ENCODE data around the gene HS3ST3A1.

HS3ST3A1 gene

GRCh38 chr17:13646969-13647542 lies 45.3 kb upstream of the HS3ST3A1 start:
- H3K9me3 ChIP-seq (ENCODE audit: control insufficient read depth, insufficient read depth, low read length) = no peaks in the 10 kb centered on the region
- no peaks in the 10 kb centered on the region for H3K36me3 ChIP-seq (ENCODE audit: control insufficient read depth, low read length)
- no peaks in the 10 kb centered on the region for H3K27me3 ChIP-seq (ENCODE audit: control insufficient read depth, low read length)
- H3K79me2 ChIP-seq (ENCODE audit: control insufficient read depth, low read length) = no peaks in the 10 kb centered on the region
- H3K9me2 ChIP-seq (replicated peaks; ENCODE audit: control insufficient read depth, low read length) = no peaks in the 10 kb centered on the region
- no peaks in the 10 kb centered on the region for H3K4me1 ChIP-seq (ENCODE audit: control insufficient read depth, low read length)
- H4K20me1 ChIP-seq (ENCODE audit: control insufficient read depth, insufficient read depth, low read depth, low read length) = no peaks in the 10 kb centered on the region
- TF ChIP-seq CTCF (IDR thresholded peaks at IDR 0.05; ENCODE audit: low read depth, low read length, poor library complexity, severe bottlenecking) = no peak
- no peak for TF ChIP-seq EZH2phosphoT487 (IDR thresholded peaks at IDR 0.05; ENCODE audit: borderline replicate concordance, low read length)
- no peak overlapping the region for H3K4me3 ChIP-seq (ENCODE audit: low read length)
- no peaks in the 10 kb centered on the region for H3F3A ChIP-seq (ENCODE audit: control insufficient read depth, insufficient read depth)
- H3K27ac ChIP-seq (ENCODE audit: low read depth, low read length) = no peak overlapping the region
- H3K4me2 ChIP-seq (ENCODE audit: low read length) = no peak overlapping the region

- no peak overlapping the region for H3K27ac ChIP-seq (ENCODE audit: low read depth, low read length)
- no peaks in the 10 kb centered on the region for H3F3A ChIP-seq (ENCODE audit: control insufficient read depth, insufficient read depth)
- H3K9me2 ChIP-seq (replicated peaks; ENCODE audit: control insufficient read depth, low read length) = no peaks in the 10 kb centered on the region
- no peaks in the 10 kb centered on the region for H3K27me3 ChIP-seq (ENCODE audit: control insufficient read depth, low read length)
- no peaks in the 10 kb centered on the region for H4K20me1 ChIP-seq (ENCODE audit: control insufficient read depth, insufficient read depth, low read depth, low read length)
- H3K9me3 ChIP-seq (ENCODE audit: control insufficient read depth, insufficient read depth, low read length) = no peaks in the 10 kb centered on the region
- no peaks in the 10 kb centered on the region for H3K4me1 ChIP-seq (ENCODE audit: control insufficient read depth, low read length)
- no peaks in the 10 kb centered on the region for H3K36me3 ChIP-seq (ENCODE audit: control insufficient read depth, low read length)
- no peak overlapping the region for H3K4me3 ChIP-seq (ENCODE audit: low read length)
- no peaks in the 10 kb centered on the region for H3K79me2 ChIP-seq (ENCODE audit: control insufficient read depth, low read length)
- no peak overlapping the region for H3K4me2 ChIP-seq (ENCODE audit: low read length)
- no peak for TF ChIP-seq EZH2phosphoT487 (IDR thresholded peaks at IDR 0.05; ENCODE audit: borderline replicate concordance, low read length)
- TF ChIP-seq CTCF (IDR thresholded peaks at IDR 0.05; ENCODE audit: low read depth, low read length, poor library complexity, severe bottlenecking) = no peak
Measured at GRCh38 chr17:13646411-13646810, 44.7 kb upstream of the HS3ST3A1 start.

- Histone ChIP-seq H3F3A (ENCODE audit: control insufficient read depth, insufficient read depth) (no peaks in the 10 kb centered on the region), H3K36me3 (ENCODE audit: control insufficient read depth, low read length) (no peaks in the 10 kb centered on the region), H3K4me2 (ENCODE audit: low read length) (no peak overlapping the region), H4K20me1 (ENCODE audit: control insufficient read depth, insufficient read depth, low read depth, low read length) (no peaks in the 10 kb centered on the region), H3K9me3 (ENCODE audit: control insufficient read depth, insufficient read depth, low read length) (no peaks in the 10 kb centered on the region), H3K27me3 (ENCODE audit: control insufficient read depth, low read length) (no peaks in the 10 kb centered on the region), H3K79me2 (ENCODE audit: control insufficient read depth, low read length) (no peaks in the 10 kb centered on the region), H3K4me1 (ENCODE audit: control insufficient read depth, low read length) (no peaks in the 10 kb centered on the region), H3K27ac (ENCODE audit: low read depth, low read length) (no peak overlapping the region), H3K9me2 (replicated peaks; ENCODE audit: control insufficient read depth, low read length) (no peaks in the 10 kb centered on the region), H3K4me3 (ENCODE audit: low read length) (no peak overlapping the region)
- no peak for TF ChIP-seq EZH2phosphoT487 (IDR thresholded peaks at IDR 0.05; ENCODE audit: borderline replicate concordance, low read length)
- TF ChIP-seq CTCF (IDR thresholded peaks at IDR 0.05; ENCODE audit: low read depth, low read length, poor library complexity, severe bottlenecking) = no peak
Measured at GRCh38 chr17:13643180-13643579, 41.5 kb upstream of the HS3ST3A1 start.

All from DOHH2 (cell line).